Thyroid gland (tissue), 4 donors: Measurements from ENCODE around the gene FGGY.

Experiments
- CTCF ChIP-seq, 6 experiments: fragments of 200-600 bp in 3 of 6; fragments of 450-650 bp in 3 of 6; sonication (generic) in 3 of 6; IDR thresholded peaks; one replicate each; pipeline ENCODE4 v1.5.1; 2016 to 2019; ENCODE audit warnings: antibody characterized with exemption in 6 of 6, mild to moderate bottlenecking in 2 of 6, inconsistent platforms in 1 of 6, moderate library complexity in 1 of 6
- POLR2A ChIP-seq, 2 donors: fragments of 450-650 bp; IDR thresholded peaks; one replicate each; pipeline ENCODE4 v1.6.1; 2017; ENCODE audit warnings: antibody characterized with exemption in 2 of 2, mild to moderate bottlenecking in 2 of 2, moderate library complexity in 1 of 2

DNA sequence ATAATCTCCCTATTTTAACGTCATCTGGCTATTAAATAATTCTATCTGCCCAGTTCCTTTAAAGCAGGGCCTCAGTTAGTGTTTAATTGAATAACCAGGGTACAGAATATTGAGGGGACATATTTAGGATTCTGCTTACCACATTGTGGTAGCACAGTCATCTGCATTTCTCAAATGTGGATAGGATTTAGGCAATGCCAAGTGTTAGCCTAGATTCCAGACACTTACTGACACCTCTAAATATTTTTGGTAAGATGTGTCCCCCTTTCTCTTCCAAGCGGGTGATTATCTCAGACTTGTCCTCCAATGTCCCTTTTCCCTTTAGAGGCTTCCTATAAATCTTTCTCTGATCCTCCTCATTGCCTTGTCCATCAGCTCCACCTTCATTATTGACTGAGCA lies 357.1 kb downstream of the FGGY start:
- TF ChIP-seq CTCF (IDR thresholded peaks at IDR 0.05) (no peak), POLR2A (IDR thresholded peaks at IDR 0.05) (no peak)
